Liver (tissue), 9 donors: ENCODE measurements around the gene IFNAR1. TPM values are rescaled to one million over a fixed set of nuclear protein-coding genes. Genes with fewer than 3 reads are reported as not detected.

Experiments used
- DNase-seq: peaks from one replicate; pipeline ENCODE4 v3.0.0-alpha.2; 2017; ENCODE audit warnings: low spot score
- H3K27ac ChIP-seq, 2 donors: one replicate each; pipeline ENCODE4 v1.7.0; 2013; ENCODE audit warnings: inconsistent platforms in 2 of 2, low read length in 2 of 2, control low read depth in 1 of 2, low read depth in 1 of 2, mild to moderate bottlenecking in 1 of 2
- H3K27me3 ChIP-seq, 4 donors: one replicate each; pipeline versions ENCODE4 v1.6.1 to v1.7.0; 2013; ENCODE audit warnings: low read length in 3 of 4, inconsistent platforms in 1 of 4, mild to moderate bottlenecking in 1 of 4, moderate library complexity in 1 of 4; ENCODE audit not compliant: control insufficient read depth in 4 of 4, insufficient read depth in 4 of 4
- H3K36me3 ChIP-seq, 4 donors: one replicate each; pipeline versions ENCODE4 v1.6.1 to v1.7.0; 2013; ENCODE audit warnings: low read length in 3 of 4, mild to moderate bottlenecking in 3 of 4, low read depth in 1 of 4, moderate library complexity in 1 of 4; ENCODE audit not compliant: control insufficient read depth in 4 of 4, insufficient read depth in 3 of 4
- H3K4me1 ChIP-seq, 4 donors: one replicate each; pipeline versions ENCODE4 v1.6.1 to v1.7.0; 2013; ENCODE audit warnings: low read length in 3 of 4, mild to moderate bottlenecking in 3 of 4, moderate library complexity in 1 of 4; ENCODE audit not compliant: control insufficient read depth in 4 of 4, insufficient read depth in 4 of 4
- H3K4me3 ChIP-seq, 3 donors: one replicate each; pipeline versions ENCODE4 v1.6.1 to v1.7.0; 2013; ENCODE audit warnings: low read length in 3 of 3, control low read depth in 1 of 3, low read depth in 1 of 3, mild to moderate bottlenecking in 1 of 3
- H3K9ac ChIP-seq, 2 donors: one replicate each; pipeline ENCODE4 v1.7.0; 2013; ENCODE audit warnings: low read length in 2 of 2, mild to moderate bottlenecking in 2 of 2, moderate library complexity in 2 of 2, control low read depth in 1 of 2, low read depth in 1 of 2
- H3K9me3 ChIP-seq, 4 donors: one replicate each; pipeline versions ENCODE4 v1.6.1 to v1.7.0; 2013; ENCODE audit warnings: low read length in 3 of 4; ENCODE audit not compliant: control insufficient read depth in 4 of 4
- EGR1 ChIP-seq, 2 donors: IDR thresholded peaks; 2 replicates each; pipeline ENCODE4 v1.6.1; 2016 to 2018; ENCODE audit warnings: antibody characterized with exemption in 2 of 2, low read depth in 2 of 2
- FOXA1 ChIP-seq: IDR thresholded peaks from 2 replicates; pipeline ENCODE4 v1.6.1; 2016; ENCODE audit warnings: antibody characterized with exemption
- FOXA2 ChIP-seq: IDR thresholded peaks from 2 replicates; pipeline ENCODE4 v1.6.1; 2016; ENCODE audit warnings: antibody characterized with exemption
- GABPA ChIP-seq, 2 donors: IDR thresholded peaks in 1 of 2; conservative IDR thresholded peaks in 1 of 2; 2 replicates each; pipeline ENCODE4 v1.6.1; 2016; ENCODE audit warnings: antibody characterized with exemption in 2 of 2, mild to moderate bottlenecking in 1 of 2, moderate library complexity in 1 of 2
- HNF4A ChIP-seq, 2 donors: conservative IDR thresholded peaks; 2 replicates each; pipeline ENCODE4 v1.6.1; 2016; ENCODE audit warnings: antibody characterized with exemption in 2 of 2, mild to moderate bottlenecking in 2 of 2
- HNF4G ChIP-seq: IDR thresholded peaks from 2 replicates; pipeline ENCODE4 v1.6.1; 2016; ENCODE audit warnings: antibody characterized with exemption
- JUND ChIP-seq, 2 donors: IDR thresholded peaks; 2 replicates each; pipeline ENCODE4 v1.6.1; 2016; ENCODE audit warnings: antibody characterized with exemption in 2 of 2
- NR2F2 ChIP-seq: IDR thresholded peaks from 2 replicates; pipeline ENCODE4 v1.6.1; 2016; ENCODE audit warnings: antibody characterized with exemption
- RAD21 ChIP-seq, 2 donors: IDR thresholded peaks; 2 replicates each; pipeline ENCODE4 v1.6.1; 2016; ENCODE audit warnings: antibody characterized with exemption in 2 of 2, mild to moderate bottlenecking in 2 of 2
- RXRA ChIP-seq, 2 donors: IDR thresholded peaks; 2 replicates each; pipeline ENCODE4 v1.6.1; 2017 to 2018; ENCODE audit warnings: antibody characterized with exemption in 2 of 2, mild to moderate bottlenecking in 1 of 2
- SP1 ChIP-seq: IDR thresholded peaks from 2 replicates; pipeline ENCODE4 v1.6.1; 2018; ENCODE audit warnings: antibody characterized with exemption, mild to moderate bottlenecking
- TAF1 ChIP-seq: conservative IDR thresholded peaks from 2 replicates; pipeline ENCODE4 v1.6.1; 2016; ENCODE audit warnings: antibody characterized with exemption, mild to moderate bottlenecking
- YY1 ChIP-seq: IDR thresholded peaks from 2 replicates; pipeline ENCODE4 v1.6.1; 2016; ENCODE audit warnings: antibody characterized with exemption, mild to moderate bottlenecking
- WGBS: extraction: QIAGEN DNeasy Blood & Tissue Kit; methylation state at CpG from one replicate; pipeline ENCODE4 v1.1.7; 2013; 5-methylcytosine and 5-hydroxymethylcytosine counted together
- polyA plus RNA-seq, 2 donors: library from polyadenylated mRNA; stranded (reverse) in 1 of 2; unstranded in 1 of 2; fragments of 200-250 nt in 1 of 2; fragments of >200 nt in 1 of 2; fragmentation: Nextera tagmentation in 1 of 2; extraction: Ambion mirVana in 1 of 2; gene quantifications; one replicate each; pipeline versions ENCODE4 v1.2.1 to v1.2.3, GENCODE V29; 2013 to 2015
- total RNA-seq, 2 donors: library from RNA; depleted of rRNA; stranded (reverse); fragments of >200 nt; gene quantifications; one replicate each; pipeline ENCODE4 v1.2.3, GENCODE V29; 2014
- TF ChIP-seq, protein P1 (sequence below): IDR thresholded peaks from 2 replicates; pipeline ENCODE4 v1.6.1; 2016; ENCODE audit warnings: antibody characterized with exemption
- TF ChIP-seq, protein P2 (sequence below): IDR thresholded peaks from 2 replicates; pipeline ENCODE4 v1.6.1; 2016; ENCODE audit warnings: antibody characterized with exemption, mild to moderate bottlenecking
- TF ChIP-seq, protein P3 (sequence below): IDR thresholded peaks from 2 replicates; pipeline ENCODE4 v1.6.1; 2016; ENCODE audit warnings: antibody characterized with exemption
- TF ChIP-seq, protein P4 (sequence below): IDR thresholded peaks from 2 replicates; pipeline ENCODE4 v1.6.1; 2016; ENCODE audit warnings: antibody characterized with exemption
- TF ChIP-seq, protein P5 (sequence below): fragments of 150-350 bp; IDR thresholded peaks from 2 replicates; pipeline ENCODE4 v1.5.1; 2017; ENCODE audit warnings: improper control_type of control experiment, low read depth, low read length; ENCODE audit not compliant: missing input control
- donor health status: healthy.
- donor health status: healthy.
- donor health status: healthy.
- donor health status: healthy.
- donor health status: healthy.

Gene IFNAR1
- total and polyA plus RNA-seq, 4 donors = 31.1 to 54.3 (median 46.2) TPM

DNA sequence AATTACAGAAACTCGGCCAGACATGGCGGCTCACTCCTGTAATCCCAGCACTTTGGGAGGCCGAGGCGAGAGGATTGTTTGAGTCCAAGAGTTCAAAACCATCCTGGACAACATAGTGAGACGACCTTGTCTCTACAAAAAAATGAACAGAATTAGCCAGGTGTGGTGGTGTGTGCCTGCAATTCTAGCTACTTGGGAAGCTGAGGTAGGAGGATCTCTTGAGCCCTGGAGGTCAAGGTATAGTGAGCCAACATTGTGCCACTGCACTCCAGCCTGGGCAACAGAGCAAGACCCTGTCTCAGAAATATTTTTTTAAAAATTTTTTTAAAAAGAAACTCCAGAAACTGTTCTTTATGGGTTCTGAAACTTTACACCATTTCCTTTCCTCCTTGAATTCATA is 40.1 kb downstream of the IFNAR1 start:
- Histone ChIP-seq H3K36me3 (no peaks in the 10 kb centered on the region), H3K4me3 (no peak overlapping the region), H3K9ac (no peak overlapping the region), H3K27ac (no peak overlapping the region), H3K4me1 (peaks cover 0 to 16% (median 11%) of the 10 kb centered on the region in 4 donors), H3K27me3 (no peaks in the 10 kb centered on the region), H3K9me3 (peaks cover 2 to 12% (median 6%) of the 10 kb centered on the region in 4 donors)
- TF ChIP-seq, protein P1, sequence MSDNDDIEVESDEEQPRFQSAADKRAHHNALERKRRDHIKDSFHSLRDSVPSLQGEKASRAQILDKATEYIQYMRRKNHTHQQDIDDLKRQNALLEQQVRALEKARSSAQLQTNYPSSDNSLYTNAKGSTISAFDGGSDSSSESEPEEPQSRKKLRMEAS = no peak
- TF ChIP-seq, protein P2, sequence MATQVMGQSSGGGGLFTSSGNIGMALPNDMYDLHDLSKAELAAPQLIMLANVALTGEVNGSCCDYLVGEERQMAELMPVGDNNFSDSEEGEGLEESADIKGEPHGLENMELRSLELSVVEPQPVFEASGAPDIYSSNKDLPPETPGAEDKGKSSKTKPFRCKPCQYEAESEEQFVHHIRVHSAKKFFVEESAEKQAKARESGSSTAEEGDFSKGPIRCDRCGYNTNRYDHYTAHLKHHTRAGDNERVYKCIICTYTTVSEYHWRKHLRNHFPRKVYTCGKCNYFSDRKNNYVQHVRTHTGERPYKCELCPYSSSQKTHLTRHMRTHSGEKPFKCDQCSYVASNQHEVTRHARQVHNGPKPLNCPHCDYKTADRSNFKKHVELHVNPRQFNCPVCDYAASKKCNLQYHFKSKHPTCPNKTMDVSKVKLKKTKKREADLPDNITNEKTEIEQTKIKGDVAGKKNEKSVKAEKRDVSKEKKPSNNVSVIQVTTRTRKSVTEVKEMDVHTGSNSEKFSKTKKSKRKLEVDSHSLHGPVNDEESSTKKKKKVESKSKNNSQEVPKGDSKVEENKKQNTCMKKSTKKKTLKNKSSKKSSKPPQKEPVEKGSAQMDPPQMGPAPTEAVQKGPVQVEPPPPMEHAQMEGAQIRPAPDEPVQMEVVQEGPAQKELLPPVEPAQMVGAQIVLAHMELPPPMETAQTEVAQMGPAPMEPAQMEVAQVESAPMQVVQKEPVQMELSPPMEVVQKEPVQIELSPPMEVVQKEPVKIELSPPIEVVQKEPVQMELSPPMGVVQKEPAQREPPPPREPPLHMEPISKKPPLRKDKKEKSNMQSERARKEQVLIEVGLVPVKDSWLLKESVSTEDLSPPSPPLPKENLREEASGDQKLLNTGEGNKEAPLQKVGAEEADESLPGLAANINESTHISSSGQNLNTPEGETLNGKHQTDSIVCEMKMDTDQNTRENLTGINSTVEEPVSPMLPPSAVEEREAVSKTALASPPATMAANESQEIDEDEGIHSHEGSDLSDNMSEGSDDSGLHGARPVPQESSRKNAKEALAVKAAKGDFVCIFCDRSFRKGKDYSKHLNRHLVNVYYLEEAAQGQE = no peak
- no peak for TF ChIP-seq FOXA1
- no peak for TF ChIP-seq GABPA (IDR thresholded peaks at IDR 0.05 in 1 of 2, conservative IDR thresholded peaks at IDR 0.05 in 1 of 2)
- no peak for TF ChIP-seq RXRA (IDR thresholded peaks at IDR 0.05)
- WGBS = 87% methylated on average over 5 of the region's 5 CpGs
- no peak for DNase-seq

DNA sequence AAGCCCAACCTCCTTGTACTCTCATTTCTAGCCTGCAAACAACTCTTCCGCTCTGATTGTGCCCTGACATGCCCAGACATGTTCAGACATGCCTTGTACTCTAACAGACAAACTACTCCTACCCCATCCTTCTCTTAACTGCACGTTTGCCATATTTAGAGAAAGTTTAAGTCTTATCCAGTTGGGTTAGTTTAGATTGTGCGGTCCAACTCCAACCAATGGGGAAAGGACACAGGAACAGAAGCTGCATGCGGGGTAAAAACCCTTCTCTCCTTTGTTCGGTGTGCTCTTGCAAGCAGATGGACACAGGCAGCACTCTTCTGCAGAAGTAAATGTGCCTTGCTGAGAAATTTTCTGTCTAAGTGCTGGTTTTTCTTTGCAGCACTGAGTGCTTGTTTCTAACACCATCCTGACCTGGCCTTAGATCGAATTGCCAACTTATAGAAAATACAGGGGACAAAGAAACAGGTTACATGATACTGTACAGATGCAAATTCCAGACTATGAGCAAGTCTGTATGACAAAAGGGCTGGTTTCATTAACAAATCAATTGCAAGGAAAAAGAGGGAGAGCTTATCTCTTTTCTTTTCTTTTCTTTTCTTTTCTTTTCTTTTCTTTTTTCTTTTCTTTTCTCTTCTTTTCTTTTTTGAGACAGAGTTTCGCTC is 42.7 kb downstream of the IFNAR1 start:
- H3K27ac ChIP-seq = no peak overlapping the region

More for the DNA sequence above, 42.7 kb downstream of the IFNAR1 start:
- WGBS = 89% methylated on average over 7 of the region's 7 CpGs
- Histone ChIP-seq H3K9ac (no peak overlapping the region), H3K4me3 (no peak overlapping the region), H3K27me3 (no peaks in the 10 kb centered on the region), H3K36me3 (no peaks in the 10 kb centered on the region), H3K9me3 (peaks cover 2 to 12% (median 6%) of the 10 kb centered on the region in 4 donors), H3K4me1 (no peaks in the 10 kb centered on the region)
- DNase-seq = no peak
- TF ChIP-seq, protein P2 = no peak
- TF ChIP-seq RXRA (IDR thresholded peaks at IDR 0.05) (no peak), EGR1 (IDR thresholded peaks at IDR 0.05; ENCODE audit: low read depth in 2 of 2) (no peak), FOXA2 (no peak), GABPA (IDR thresholded peaks at IDR 0.05 in 1 of 2, conservative IDR thresholded peaks at IDR 0.05 in 1 of 2) (no peak), HNF4G (no peak), TAF1 (no peak), NR2F2 (no peak), HNF4A (conservative IDR thresholded peaks at IDR 0.05) (no peak), JUND (IDR thresholded peaks at IDR 0.05) (no peak), RAD21 (IDR thresholded peaks at IDR 0.05) (no peak), SP1 (no peak), FOXA1 (no peak), YY1 (no peak)
- TF ChIP-seq, protein P3, sequence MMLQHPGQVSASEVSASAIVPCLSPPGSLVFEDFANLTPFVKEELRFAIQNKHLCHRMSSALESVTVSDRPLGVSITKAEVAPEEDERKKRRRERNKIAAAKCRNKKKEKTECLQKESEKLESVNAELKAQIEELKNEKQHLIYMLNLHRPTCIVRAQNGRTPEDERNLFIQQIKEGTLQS = no peak
- TF ChIP-seq, protein P4, sequence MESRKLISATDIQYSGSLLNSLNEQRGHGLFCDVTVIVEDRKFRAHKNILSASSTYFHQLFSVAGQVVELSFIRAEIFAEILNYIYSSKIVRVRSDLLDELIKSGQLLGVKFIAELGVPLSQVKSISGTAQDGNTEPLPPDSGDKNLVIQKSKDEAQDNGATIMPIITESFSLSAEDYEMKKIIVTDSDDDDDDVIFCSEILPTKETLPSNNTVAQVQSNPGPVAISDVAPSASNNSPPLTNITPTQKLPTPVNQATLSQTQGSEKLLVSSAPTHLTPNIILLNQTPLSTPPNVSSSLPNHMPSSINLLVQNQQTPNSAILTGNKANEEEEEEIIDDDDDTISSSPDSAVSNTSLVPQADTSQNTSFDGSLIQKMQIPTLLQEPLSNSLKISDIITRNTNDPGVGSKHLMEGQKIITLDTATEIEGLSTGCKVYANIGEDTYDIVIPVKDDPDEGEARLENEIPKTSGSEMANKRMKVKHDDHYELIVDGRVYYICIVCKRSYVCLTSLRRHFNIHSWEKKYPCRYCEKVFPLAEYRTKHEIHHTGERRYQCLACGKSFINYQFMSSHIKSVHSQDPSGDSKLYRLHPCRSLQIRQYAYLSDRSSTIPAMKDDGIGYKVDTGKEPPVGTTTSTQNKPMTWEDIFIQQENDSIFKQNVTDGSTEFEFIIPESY = no peak
- TF ChIP-seq, protein P1 = no peak
- TF ChIP-seq, protein P5, sequence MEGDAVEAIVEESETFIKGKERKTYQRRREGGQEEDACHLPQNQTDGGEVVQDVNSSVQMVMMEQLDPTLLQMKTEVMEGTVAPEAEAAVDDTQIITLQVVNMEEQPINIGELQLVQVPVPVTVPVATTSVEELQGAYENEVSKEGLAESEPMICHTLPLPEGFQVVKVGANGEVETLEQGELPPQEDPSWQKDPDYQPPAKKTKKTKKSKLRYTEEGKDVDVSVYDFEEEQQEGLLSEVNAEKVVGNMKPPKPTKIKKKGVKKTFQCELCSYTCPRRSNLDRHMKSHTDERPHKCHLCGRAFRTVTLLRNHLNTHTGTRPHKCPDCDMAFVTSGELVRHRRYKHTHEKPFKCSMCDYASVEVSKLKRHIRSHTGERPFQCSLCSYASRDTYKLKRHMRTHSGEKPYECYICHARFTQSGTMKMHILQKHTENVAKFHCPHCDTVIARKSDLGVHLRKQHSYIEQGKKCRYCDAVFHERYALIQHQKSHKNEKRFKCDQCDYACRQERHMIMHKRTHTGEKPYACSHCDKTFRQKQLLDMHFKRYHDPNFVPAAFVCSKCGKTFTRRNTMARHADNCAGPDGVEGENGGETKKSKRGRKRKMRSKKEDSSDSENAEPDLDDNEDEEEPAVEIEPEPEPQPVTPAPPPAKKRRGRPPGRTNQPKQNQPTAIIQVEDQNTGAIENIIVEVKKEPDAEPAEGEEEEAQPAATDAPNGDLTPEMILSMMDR = no peak
